ENCODE measurements around the gene PATZ1. TPM values are rescaled to one million over a fixed set of nuclear protein-coding genes. Genes with fewer than 3 reads are reported as not detected.

Gene PATZ1
- total and polyA plus RNA-seq, 2 experiments from 2014 or later = 1.3 to 9.6 TPM

GRCh38 chr22:31279327-31279669, 66.8 kb downstream of the PATZ1 start:
- Histone ChIP-seq H3K4me2 (ENCODE audit: unreplicated experiment) (no peak overlapping the region), H4K20me1 (ENCODE audit: insufficient read depth) (no peaks in the 10 kb centered on the region; the same call in 1 of the 2 replicates), H3K4me1 (ENCODE audit: insufficient read depth) (no peaks in the 10 kb centered on the region), H3K9ac (no peak overlapping the region), H3F3A (ENCODE audit: insufficient read depth) (peaks cover 4% of the 10 kb centered on the region; the same call in 1 of the 2 replicates), H3K4me3 (no peak overlapping the region), H3K9me3 (ENCODE audit: low read depth) (no peaks in the 10 kb centered on the region), H3K36me3 (ENCODE audit: low read depth) (peaks cover 5% of the 10 kb centered on the region; the same call in 1 of the 2 replicates), H3K79me2 (ENCODE audit: insufficient read depth) (no peaks in the 10 kb centered on the region), H3K27ac (no peak overlapping the region), H2AFZ (no peak overlapping the region), H3K9me2 (ENCODE audit: insufficient read depth) (no peaks in the 10 kb centered on the region), H3K27me3 (replicated peaks; ENCODE audit: insufficient read depth) (no peaks in the 10 kb centered on the region)
- no peak for TF ChIP-seq EZH2phosphoT487 (IDR thresholded peaks at IDR 0.05; ENCODE audit: insufficient read depth, low read depth)
- no peak for TF ChIP-seq EZH2 (IDR thresholded peaks at IDR 0.05; ENCODE audit: insufficient read depth, poor library complexity, severe bottlenecking)
- DNase-seq = no peak
- in situ Hi-C loops (cut with MboI) = no loop called here

- in situ Hi-C loops (cut with MboI) = no loop called here
- H3K4me2 ChIP-seq (ENCODE audit: unreplicated experiment) = no peak overlapping the region
Observed at GRCh38 chr22:31278626-31279326, 67.4 kb downstream of the PATZ1 start.

GRCh38 chr22:31278151-31278621, 68.0 kb downstream of the PATZ1 start:
- WGBS, 2 experiments (ENCODE audit: low coverage in 1 of 2, low lambda C conversion rate in 2 of 2, missing lambda C conversion rate in 2 of 2) = 84 to 85% methylated on average over 9 of the region's 9 CpGs
- Histone ChIP-seq H3K9me3 (ENCODE audit: low read depth) (no peaks in the 10 kb centered on the region), H3K9me2 (ENCODE audit: insufficient read depth) (no peaks in the 10 kb centered on the region), H3K9ac (no peak overlapping the region), H3K36me3 (ENCODE audit: low read depth) (peaks cover 8% of the 10 kb centered on the region; the same call in 1 of the 2 replicates), H3K4me1 (ENCODE audit: insufficient read depth) (no peaks in the 10 kb centered on the region), H2AFZ (no peak overlapping the region), H3K79me2 (ENCODE audit: insufficient read depth) (no peaks in the 10 kb centered on the region), H3F3A (ENCODE audit: insufficient read depth) (peaks cover 4% of the 10 kb centered on the region; the same call in 1 of the 2 replicates), H3K4me3 (no peak overlapping the region), H3K4me2 (ENCODE audit: unreplicated experiment) (no peak overlapping the region), H3K27ac (no peak overlapping the region), H3K27me3 (replicated peaks; ENCODE audit: insufficient read depth) (no peaks in the 10 kb centered on the region), H4K20me1 (ENCODE audit: insufficient read depth) (no peaks in the 10 kb centered on the region; the same call in 1 of the 2 replicates)
- no peak for TF ChIP-seq EZH2 (IDR thresholded peaks at IDR 0.05; ENCODE audit: insufficient read depth, poor library complexity, severe bottlenecking)
- no peak for TF ChIP-seq EZH2phosphoT487 (IDR thresholded peaks at IDR 0.05; ENCODE audit: insufficient read depth, low read depth)
- in situ Hi-C loops (cut with MboI) = no loop called here
- no peak for DNase-seq

More at GRCh38 chr22:31278626-31279326, 67.4 kb downstream of the PATZ1 start:
- H3K9me2 ChIP-seq (ENCODE audit: insufficient read depth) = no peaks in the 10 kb centered on the region
- H3F3A ChIP-seq (ENCODE audit: insufficient read depth) = peaks cover 4% of the 10 kb centered on the region; the same call in 1 of the 2 replicates
- H2AFZ ChIP-seq = no peak overlapping the region
- no peaks in the 10 kb centered on the region for H3K4me1 ChIP-seq (ENCODE audit: insufficient read depth)
- TF ChIP-seq EZH2 (IDR thresholded peaks at IDR 0.05; ENCODE audit: insufficient read depth, poor library complexity, severe bottlenecking) (no peak), EZH2phosphoT487 (IDR thresholded peaks at IDR 0.05; ENCODE audit: insufficient read depth, low read depth) (no peak)
- H3K36me3 ChIP-seq (ENCODE audit: low read depth) = peaks cover 5% of the 10 kb centered on the region; the same call in 1 of the 2 replicates
- no peak for DNase-seq
- H3K4me3 ChIP-seq = no peak overlapping the region
- WGBS, 2 experiments (ENCODE audit: low coverage in 1 of 2, low lambda C conversion rate in 2 of 2, missing lambda C conversion rate in 2 of 2) = 67 to 70% methylated on average over 6 of the region's 6 CpGs
- no peak overlapping the region for H3K27ac ChIP-seq
- H3K9me3 ChIP-seq (ENCODE audit: low read depth) = no peaks in the 10 kb centered on the region
- H3K79me2 ChIP-seq (ENCODE audit: insufficient read depth) = no peaks in the 10 kb centered on the region
- no peak overlapping the region for H3K9ac ChIP-seq
- no peaks in the 10 kb centered on the region for H3K27me3 ChIP-seq (replicated peaks; ENCODE audit: insufficient read depth)
- H4K20me1 ChIP-seq (ENCODE audit: insufficient read depth) = no peaks in the 10 kb centered on the region; the same call in 1 of the 2 replicates

- Histone ChIP-seq H3F3A (ENCODE audit: insufficient read depth) (peaks cover 4% of the 10 kb centered on the region; the same call in 1 of the 2 replicates), H3K36me3 (ENCODE audit: low read depth) (peaks cover 8% of the 10 kb centered on the region; the same call in 1 of the 2 replicates), H3K27me3 (replicated peaks; ENCODE audit: insufficient read depth) (no peaks in the 10 kb centered on the region), H2AFZ (no peak overlapping the region), H3K4me3 (no peak overlapping the region), H4K20me1 (ENCODE audit: insufficient read depth) (no peaks in the 10 kb centered on the region; the same call in 1 of the 2 replicates), H3K9me3 (ENCODE audit: low read depth) (no peaks in the 10 kb centered on the region), H3K9me2 (ENCODE audit: insufficient read depth) (no peaks in the 10 kb centered on the region), H3K79me2 (ENCODE audit: insufficient read depth) (no peaks in the 10 kb centered on the region), H3K9ac (no peak overlapping the region), H3K27ac (no peak overlapping the region), H3K4me2 (ENCODE audit: unreplicated experiment) (no peak overlapping the region), H3K4me1 (ENCODE audit: insufficient read depth) (no peaks in the 10 kb centered on the region)
- no peak for DNase-seq
- TF ChIP-seq EZH2 (IDR thresholded peaks at IDR 0.05; ENCODE audit: insufficient read depth, poor library complexity, severe bottlenecking) = no peak
- no peak for TF ChIP-seq EZH2phosphoT487 (IDR thresholded peaks at IDR 0.05; ENCODE audit: insufficient read depth, low read depth)
- WGBS, 2 experiments (ENCODE audit: low coverage in 1 of 2, low lambda C conversion rate in 2 of 2, missing lambda C conversion rate in 2 of 2) = 67 to 68% methylated on average over 5 of the region's 5 CpGs
- in situ Hi-C loops (cut with MboI) = no loop called here
Observed at GRCh38 chr22:31277741-31278140, 68.4 kb downstream of the PATZ1 start.
